Endothelial cell (in vitro differentiated cells): ENCODE results near the gene ATF6B. TPM values are rescaled to one million over a fixed set of nuclear protein-coding genes. Genes with fewer than 3 reads are reported as not detected.

ENCODE experiments used
- DNase-seq: peaks from one replicate; pipeline ENCODE4 v3.0.0; 2021; ENCODE audit warnings: low spot score
- H3K27ac Mint-ChIP-seq: one replicate; pipeline ENCODE4 v1.8.0; 2021; ENCODE audit warnings: mixed read lengths, inconsistent platforms; ENCODE audit not compliant: unreplicated experiment
- H3K27me3 Mint-ChIP-seq: one replicate; pipeline ENCODE4 v1.8.0; 2021; ENCODE audit warnings: mild to moderate bottlenecking, moderate library complexity, mixed read lengths, inconsistent platforms; ENCODE audit not compliant: unreplicated experiment
- H3K36me3 Mint-ChIP-seq: one replicate; pipeline ENCODE4 v1.8.0; 2021; ENCODE audit warnings: mild to moderate bottlenecking, low read depth, mixed read lengths, inconsistent platforms; ENCODE audit not compliant: unreplicated experiment
- H3K4me1 Mint-ChIP-seq: one replicate; pipeline ENCODE4 v1.8.0; 2021; ENCODE audit warnings: mild to moderate bottlenecking, mixed read lengths, inconsistent platforms; ENCODE audit not compliant: unreplicated experiment
- H3K4me3 Mint-ChIP-seq: one replicate; pipeline ENCODE4 v1.8.0; 2021; ENCODE audit warnings: mild to moderate bottlenecking, mixed read lengths, inconsistent platforms; ENCODE audit not compliant: unreplicated experiment
- H3K9me3 Mint-ChIP-seq: one replicate; pipeline ENCODE4 v1.8.0; 2021; ENCODE audit warnings: mixed read lengths, inconsistent platforms; ENCODE audit not compliant: unreplicated experiment
- CTCF ChIP-seq: fragments of 200-600 bp; sonication (generic); IDR thresholded peaks from one replicate; pipeline ENCODE4 v1.5.0; 2021; ENCODE audit warnings: antibody characterized with exemption; ENCODE audit not compliant: unreplicated experiment
- total RNA-seq: library from RNA; stranded (reverse); fragmentation: NEBNext Ultra II Directional; extraction: Animal tissue kit (Norgen Biotek cat#: 25700); gene quantifications from one replicate; pipeline ENCODE4 v1.2.1, GENCODE V29; 2021; ENCODE audit not compliant: unreplicated experiment

The ATF6B gene
- total RNA-seq, 1 donor from 2014 or later = 72.9 TPM

DNA sequence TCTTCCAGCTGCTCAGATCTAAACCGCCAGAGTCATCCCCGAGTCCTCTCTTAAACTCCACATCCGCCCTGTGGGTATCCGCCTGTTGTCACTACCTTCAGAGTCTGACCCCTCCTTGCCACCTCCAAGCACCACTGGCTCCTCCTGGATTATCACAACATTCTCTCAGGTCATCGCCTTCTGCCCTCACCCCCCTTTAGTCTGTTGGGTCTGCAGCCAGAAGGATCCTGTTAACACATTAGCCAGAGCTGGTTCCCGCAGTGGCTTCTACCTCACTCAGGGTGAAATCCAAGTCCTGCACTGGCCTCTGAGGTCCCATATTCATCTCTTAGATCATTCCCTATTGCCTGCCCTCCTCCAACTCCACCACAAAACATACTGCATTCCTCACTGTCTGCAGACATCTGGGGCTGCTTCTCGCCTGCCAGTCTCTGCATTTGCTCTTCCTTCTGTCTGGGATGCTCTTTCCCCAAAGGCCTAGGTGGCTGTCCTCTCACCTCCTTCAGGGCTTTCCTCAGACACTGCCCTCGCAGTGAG lies 53.0 kb downstream of the ATF6B start:
- no peaks in the 10 kb centered on the region for H3K36me3 Mint-ChIP-seq
- no peak overlapping the region for H3K4me3 Mint-ChIP-seq
- H3K4me1 Mint-ChIP-seq = no peaks in the 10 kb centered on the region
- TF ChIP-seq CTCF = no peak
- peaks cover 2% of the 10 kb centered on the region for H3K27me3 Mint-ChIP-seq
- H3K9me3 Mint-ChIP-seq = no peaks in the 10 kb centered on the region
- no peak overlapping the region for H3K27ac Mint-ChIP-seq
- DNase-seq = no peak

DNA sequence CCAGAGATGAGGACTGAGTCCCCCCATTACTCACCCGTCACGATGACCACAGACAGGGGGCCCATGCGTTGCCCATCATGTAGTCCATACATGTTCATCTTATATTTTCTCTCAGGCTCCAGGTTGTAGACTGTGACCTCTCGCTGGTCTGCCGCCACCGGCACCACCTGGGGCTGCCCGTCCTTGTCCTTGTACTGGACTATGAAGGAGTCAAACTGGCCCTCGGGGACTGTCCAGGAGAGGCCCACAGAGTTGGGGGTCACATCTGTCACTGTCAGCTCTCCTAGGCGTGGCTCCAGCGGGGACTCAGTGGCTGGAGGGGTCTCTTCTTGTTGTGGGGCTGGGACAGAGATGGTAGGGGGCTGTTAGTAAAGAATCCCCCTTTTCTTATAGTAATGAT lies 54.4 kb downstream of the ATF6B start:
- H3K9me3 Mint-ChIP-seq = no peaks in the 10 kb centered on the region
- TF ChIP-seq CTCF = no peak
- H3K36me3 Mint-ChIP-seq = no peaks in the 10 kb centered on the region
- H3K27me3 Mint-ChIP-seq = peaks cover 4% of the 10 kb centered on the region
- H3K4me3 Mint-ChIP-seq = no peak overlapping the region
- no peak for DNase-seq
- no peak overlapping the region for H3K27ac Mint-ChIP-seq
- H3K4me1 Mint-ChIP-seq = no peaks in the 10 kb centered on the region

GRCh38 chr6:32073101-32073500 lies 54.9 kb downstream of the ATF6B start:
- Mint-ChIP-seq H3K27ac (no peak overlapping the region), H3K9me3 (no peaks in the 10 kb centered on the region), H3K27me3 (peaks cover 2% of the 10 kb centered on the region), H3K4me1 (no peaks in the 10 kb centered on the region), H3K36me3 (no peaks in the 10 kb centered on the region), H3K4me3 (no peak overlapping the region)
- TF ChIP-seq CTCF = no peak
- DNase-seq = no peak

- Mint-ChIP-seq H3K4me1 (no peaks in the 10 kb centered on the region), H3K36me3 (no peaks in the 10 kb centered on the region), H3K27me3 (peaks cover 2% of the 10 kb centered on the region), H3K4me3 (no peak overlapping the region), H3K27ac (no peak overlapping the region), H3K9me3 (no peaks in the 10 kb centered on the region)
- no peak for TF ChIP-seq CTCF
- DNase-seq = no peak
These were observed 57.1 kb downstream of the ATF6B start for GRCh38 chr6:32070814-32071543.

- Mint-ChIP-seq H3K4me3 (no peak overlapping the region), H3K9me3 (no peaks in the 10 kb centered on the region), H3K4me1 (no peaks in the 10 kb centered on the region), H3K36me3 (no peaks in the 10 kb centered on the region), H3K27me3 (peaks cover 2% of the 10 kb centered on the region), H3K27ac (no peak overlapping the region)
- TF ChIP-seq CTCF = no peak
- no peak for DNase-seq
These were observed 58.0 kb downstream of the ATF6B start for GRCh38 chr6:32069878-32070515.
